A549 (cell line): ENCODE measurements around the gene LRRC37A3. TPM values are rescaled to one million over a fixed set of nuclear protein-coding genes. Genes with fewer than 3 reads are reported as not detected.
"Not testable (repeated sequence)": the region's sequence is repeated elsewhere in the genome, so short reads cannot be mapped to it uniquely, and the experiment has no call there.

ENCODE experiments used
- ATAC-seq, 2 experiments: fragments of 200-7000 bp in 1 of 2; fragments of >200 bp in 1 of 2; cut with Nextera tagmentation in 1 of 2; cut with Tn5 transposase in 1 of 2; 3 replicates each; pipeline versions ENCODE4 v1.8.0 to v1.9.1; 2018 to 2020; ENCODE audit warnings: mild to moderate bottlenecking in 1 of 2, moderate library complexity in 1 of 2
- CTCF ChIA-PET: fragments of 300-600 bp; sonication (Branson Sonifier 250); formaldehyde crosslinking; extraction: SDS; loops from one replicate; lab custom pipeline; 2021; ENCODE audit warnings: antibody characterized with exemption, inconsistent platforms; lab: Yijun Ruan, JAX
- POLR2A ChIA-PET: fragments of 350-600 bp; formaldehyde crosslinking; extraction: SDS; loops from one replicate; lab custom pipeline; 2021; ENCODE audit warnings: antibody characterized with exemption, inconsistent platforms; lab: Yijun Ruan, JAX
- DNase-seq, 2 experiments: peaks; one replicate each; pipeline versions ENCODE4 v3.0.0 to v3.0.0-alpha.2; 2011 to 2016; ENCODE audit warnings: low read depth in 1 of 2, low spot score in 1 of 2
- FAIRE-seq: peaks from 2 replicates; lab custom pipeline; 2011; peaks lifted over from hg19 to GRCh38; lab: Jason Lieb, UNC
- H3K27ac ChIP-seq, 2 experiments: fragments of >200 bp; sonication (Bioruptor Twin); formaldehyde crosslinking; 3 replicates each; pipeline ENCODE4 v1.5.1; 2016 to 2017
- H3K4me1 ChIP-seq: fragments of >200 bp; sonication (Bioruptor Twin); formaldehyde crosslinking; 3 replicates; pipeline ENCODE4 v1.6.1; 2016
- H3K4me2 ChIP-seq: fragments of >200 bp; sonication (Bioruptor Twin); formaldehyde crosslinking; 3 replicates; pipeline ENCODE4 v1.6.1; 2016
- H3K4me3 ChIP-seq: fragments of >200 bp; sonication (Bioruptor Twin); formaldehyde crosslinking; 3 replicates; pipeline ENCODE4 v1.5.1; 2016
- H3K9me3 ChIP-seq: fragments of >200 bp; sonication (Bioruptor Twin); formaldehyde crosslinking; 3 replicates; pipeline ENCODE4 v1.6.1; 2016
- CBX8 ChIP-seq: fragments of 200-600 bp; sonication (generic); IDR thresholded peaks from 2 replicates; pipeline ENCODE4 v1.6.1; 2016
- CEBPB ChIP-seq, 2 experiments: fragments of >200 bp in 1 of 2; sonication (Bioruptor Twin) in 1 of 2; formaldehyde crosslinking in 1 of 2; IDR thresholded peaks; 2 replicates each; pipeline ENCODE4 v1.6.1; 2012 to 2016
- FOSB ChIP-seq: fragments of 250-450 bp; sonication (Bioruptor Pico); IDR thresholded peaks from 2 replicates; pipeline ENCODE4 v1.5.0; 2020; ENCODE audit warnings: mild to moderate bottlenecking, moderate library complexity
- NPAS2 ChIP-seq: fragments of 250-450 bp; sonication (Bioruptor Pico); IDR thresholded peaks from 2 replicates; pipeline ENCODE4 v1.8.0; 2022; ENCODE audit warnings: mild to moderate bottlenecking, moderate library complexity, borderline replicate concordance
- RAD21 ChIP-seq, 2 experiments: fragments of >200 bp in 1 of 2; sonication (Bioruptor Twin) in 1 of 2; formaldehyde crosslinking in 1 of 2; IDR thresholded peaks in 1 of 2; conservative IDR thresholded peaks in 1 of 2; 2 replicates in 1 of 2; 3 replicates in 1 of 2; pipeline ENCODE4 v1.6.1; 2012 to 2018; ENCODE audit warnings: inconsistent platforms in 1 of 2
- RARB ChIP-seq: fragments of 250-450 bp; sonication (Bioruptor Pico); IDR thresholded peaks from 2 replicates; pipeline ENCODE4 v1.8.0; 2021; ENCODE audit warnings: mild to moderate bottlenecking, moderate library complexity
- REST ChIP-seq: fragments of 200-600 bp; sonication (generic); IDR thresholded peaks from 2 replicates; pipeline ENCODE4 v1.6.1; 2016; ENCODE audit warnings: antibody characterized with exemption, mild to moderate bottlenecking, moderate library complexity
- SMC3 ChIP-seq: fragments of >200 bp; sonication (Bioruptor Twin); formaldehyde crosslinking; IDR thresholded peaks from 3 replicates; pipeline ENCODE4 v1.6.1; 2018; ENCODE audit warnings: inconsistent platforms
- TFCP2L1 ChIP-seq: fragments of 250-450 bp; sonication (Bioruptor Pico); IDR thresholded peaks from 2 replicates; pipeline ENCODE4 v1.5.0; 2021; ENCODE audit warnings: mild to moderate bottlenecking
- ZFP36 ChIP-seq: fragments of 450-650 bp; IDR thresholded peaks from 2 replicates; pipeline ENCODE4 v1.6.1; 2014; ENCODE audit warnings: borderline replicate concordance; ENCODE audit not compliant: partially characterized antibody
- WGBS: methylation state at CpG from one replicate; pipeline ENCODE4 v1.1.6; 2017; ENCODE audit errors: missing lambda C conversion rate; 5-methylcytosine and 5-hydroxymethylcytosine counted together
- polyA plus RNA-seq, 4 experiments: library from polyadenylated mRNA; depleted of rRNA in 3 of 4; stranded (reverse); fragments of >200 nt; fragmentation: RNase III in 1 of 4; extraction: RNeasy Plus Mini Kit Qiagen cat#74134 plus additional on column Dnase treatment in 1 of 4; gene quantifications; 2 replicates in 3 of 4; 3 replicates in 1 of 4; pipeline ENCODE4 v1.2.3, GENCODE V29; 2011 to 2017
- TF ChIP-seq, protein P1 (sequence below): IDR thresholded peaks from 2 replicates; pipeline ENCODE4 v1.6.1; 2012; ENCODE audit warnings: low read depth, borderline replicate concordance
- TF ChIP-seq, protein P2 (sequence below): fragments of >200 bp; sonication (Bioruptor Twin); formaldehyde crosslinking; IDR thresholded peaks from 3 replicates; pipeline ENCODE4 v1.5.1; 2016

LRRC37A3 gene
- polyA plus RNA-seq, 2 of the 4 experiments (the other 2 are of a cell fraction): 2.7 to 4.9 TPM

- 95% methylated on average over 9 of the region's 9 CpGs for WGBS
- Histone ChIP-seq H3K9me3 (no peaks in the 10 kb centered on the region), H3K4me3 (no peak overlapping the region), H3K4me2 (no peak overlapping the region), H3K27ac (no peak overlapping the region), H3K4me1 (peaks cover 23% of the 10 kb centered on the region; the same call in 2 of the 3 replicates)
- CTCF ChIA-PET: interaction anchor here (0.9 to 10.7 kb wide), 9 partner anchors 10 to 231 kb away, joined by 3 to 125 read pairs (median 8); partner anchors contain the start of gene RGS9
- no peak for TF ChIP-seq REST
- TF ChIP-seq NPAS2 (CRISPR knock-in tag): no peak
- TF ChIP-seq, protein P1, sequence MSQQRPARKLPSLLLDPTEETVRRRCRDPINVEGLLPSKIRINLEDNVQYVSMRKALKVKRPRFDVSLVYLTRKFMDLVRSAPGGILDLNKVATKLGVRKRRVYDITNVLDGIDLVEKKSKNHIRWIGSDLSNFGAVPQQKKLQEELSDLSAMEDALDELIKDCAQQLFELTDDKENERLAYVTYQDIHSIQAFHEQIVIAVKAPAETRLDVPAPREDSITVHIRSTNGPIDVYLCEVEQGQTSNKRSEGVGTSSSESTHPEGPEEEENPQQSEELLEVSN: no peak
- no peak for TF ChIP-seq FOSB (CRISPR knock-in tag)
- no peak for TF ChIP-seq RARB
- no peak for TF ChIP-seq CBX8
- no peak for TF ChIP-seq TFCP2L1 (CRISPR knock-in tag)
- no peak for TF ChIP-seq ZFP36
- POLR2A ChIA-PET: interaction anchor here (1.0 to 1.5 kb wide), 4 partner anchors 11 to 191 kb away, joined by 3 to 7 read pairs (median 4); partner anchors contain the start of gene LRRC37A3
- no peak for FAIRE-seq
- DNase-seq: no peak
- ATAC-seq: no peak
Measured at GRCh38 chr17:64964796-64965195, 45.5 kb upstream of the LRRC37A3 start.

DNA sequence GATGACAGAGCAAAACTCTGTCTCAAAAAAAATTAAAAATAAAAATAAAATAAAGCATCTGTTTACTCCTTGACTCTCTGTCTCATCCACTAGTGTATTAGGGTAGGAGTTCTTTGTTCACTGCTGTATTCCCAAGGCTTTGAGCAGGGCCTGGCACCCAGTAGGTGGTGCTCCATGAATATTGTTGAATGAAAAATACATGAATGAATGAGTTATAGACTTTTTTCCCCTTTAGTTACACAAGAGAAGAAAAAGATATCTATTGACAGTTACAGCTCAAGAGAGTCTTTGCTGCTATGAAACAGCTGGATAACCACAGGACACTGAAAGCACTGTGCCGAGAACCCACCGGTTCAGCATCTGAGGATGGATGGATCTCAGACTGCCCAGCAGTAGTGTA, 44.5 kb upstream of the LRRC37A3 start:
- not testable (repeated sequence) for H3K27ac ChIP-seq, DNase-seq, H3K9me3 ChIP-seq, H3K4me3 ChIP-seq, FAIRE-seq, ATAC-seq, H3K4me2 ChIP-seq
- H3K4me1 ChIP-seq: peaks cover 24% of the 10 kb centered on the region; the same call in 2 of the 3 replicates
- ChIA-PET CTCF (interaction anchor here (0.6 to 10.7 kb wide), 15 partner anchors 10 to 235 kb away, joined by 3 to 125 read pairs (median 5); partner anchors contain the start of genes GNA13, LRRC37A3 and RGS9), POLR2A (interaction anchor here (1.0 to 1.4 kb wide), 2 partner anchors 12 to 192 kb away, joined by 3 to 5 read pairs; no protein-coding TSS in a partner anchor)
- 96% methylated on average over 2 of the region's 2 CpGs for WGBS
- TF ChIP-seq RAD21 (conservative IDR thresholded peaks at IDR 0.05 in 1 of 2, IDR thresholded peaks at IDR 0.05 in 1 of 2) (peak; percentile 48 to 49; a peak in 4 of 5 replicates), SMC3 (peak; percentile 33; the same call in 1 of the 3 replicates)
- TF ChIP-seq, protein P2, sequence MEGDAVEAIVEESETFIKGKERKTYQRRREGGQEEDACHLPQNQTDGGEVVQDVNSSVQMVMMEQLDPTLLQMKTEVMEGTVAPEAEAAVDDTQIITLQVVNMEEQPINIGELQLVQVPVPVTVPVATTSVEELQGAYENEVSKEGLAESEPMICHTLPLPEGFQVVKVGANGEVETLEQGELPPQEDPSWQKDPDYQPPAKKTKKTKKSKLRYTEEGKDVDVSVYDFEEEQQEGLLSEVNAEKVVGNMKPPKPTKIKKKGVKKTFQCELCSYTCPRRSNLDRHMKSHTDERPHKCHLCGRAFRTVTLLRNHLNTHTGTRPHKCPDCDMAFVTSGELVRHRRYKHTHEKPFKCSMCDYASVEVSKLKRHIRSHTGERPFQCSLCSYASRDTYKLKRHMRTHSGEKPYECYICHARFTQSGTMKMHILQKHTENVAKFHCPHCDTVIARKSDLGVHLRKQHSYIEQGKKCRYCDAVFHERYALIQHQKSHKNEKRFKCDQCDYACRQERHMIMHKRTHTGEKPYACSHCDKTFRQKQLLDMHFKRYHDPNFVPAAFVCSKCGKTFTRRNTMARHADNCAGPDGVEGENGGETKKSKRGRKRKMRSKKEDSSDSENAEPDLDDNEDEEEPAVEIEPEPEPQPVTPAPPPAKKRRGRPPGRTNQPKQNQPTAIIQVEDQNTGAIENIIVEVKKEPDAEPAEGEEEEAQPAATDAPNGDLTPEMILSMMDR: peak; percentile 37; the same call in 2 of the 3 replicates

DNA sequence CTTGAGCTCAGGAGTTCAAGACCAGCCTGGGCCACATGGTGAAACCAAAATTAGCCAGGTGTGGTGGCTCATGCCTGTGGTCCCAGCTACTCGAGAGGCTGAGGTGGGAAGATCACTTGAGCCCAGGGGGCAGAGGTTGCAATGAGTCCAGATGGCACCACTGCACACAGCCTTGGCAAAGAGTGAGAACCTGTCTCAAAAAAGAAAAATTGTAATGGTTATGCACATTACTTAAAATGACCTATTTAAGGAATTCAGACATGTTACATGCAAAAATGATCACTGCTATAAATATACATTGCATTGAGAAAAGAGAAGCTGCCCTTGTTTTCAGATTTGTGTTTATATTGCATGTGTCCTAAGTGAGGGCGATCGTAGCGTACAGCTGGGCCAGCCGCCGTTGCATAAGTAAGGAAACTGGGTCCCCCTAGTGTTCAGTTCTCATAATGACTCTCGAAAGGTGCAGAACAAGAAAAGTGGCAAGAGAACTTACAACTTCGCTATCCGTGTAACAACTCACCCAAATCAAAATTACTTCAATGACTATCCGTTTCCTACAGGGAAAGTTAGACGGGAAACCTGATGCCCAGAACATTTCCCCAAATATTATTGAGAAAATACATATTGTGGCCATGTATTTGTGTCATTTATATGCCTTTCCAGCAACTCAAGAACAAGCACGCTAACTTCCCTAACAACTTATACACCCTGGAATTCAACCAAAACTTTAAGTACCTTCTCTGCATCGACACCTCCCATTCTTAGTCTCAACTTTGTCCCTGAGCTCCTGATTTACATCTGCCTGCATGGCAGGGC, 42.5 kb upstream of the LRRC37A3 start:
- ATAC-seq: peak; percentile 80 to 86
- ChIA-PET POLR2A (interaction anchor here (0.9 to 1.4 kb wide), 2 partner anchors 35 to 42 kb away, joined by 3 to 11 read pairs; partner anchors contain the start of gene LRRC37A3), CTCF (interaction anchor here (0.6 to 10.7 kb wide), 41 partner anchors 8 to 628 kb away, joined by 3 to 125 read pairs (median 4); partner anchors contain the start of gene LRRC37A3)
- H3K9me3 ChIP-seq, H3K4me3 ChIP-seq: not testable (repeated sequence)
- Histone ChIP-seq H3K4me2 (peak overlapping the region; percentile 73), H3K4me1 (peaks cover 24% of the 10 kb centered on the region; the same call in 2 of the 3 replicates), H3K27ac (peak overlapping the region; percentile 19 to 59; a peak in 3 of 6 replicates)
- peak in 1 of 2 experiments; percentile 85 for DNase-seq
- FAIRE-seq: peak; percentile 51
- TF ChIP-seq CEBPB (IDR thresholded peaks at IDR 0.05) (peak in 1 of 2 experiments; percentile 53; a peak in 1 of 4 replicates), SMC3 (peak; percentile 77), RAD21 (conservative IDR thresholded peaks at IDR 0.05 in 1 of 2, IDR thresholded peaks at IDR 0.05 in 1 of 2) (peak; percentile 81 to 89)
- TF ChIP-seq, protein P2: peak; percentile 86
- 8% methylated on average over 13 of the region's 13 CpGs for WGBS
